Measurements from ENCODE around the gene MYO5A. TPM values are rescaled to one million over a fixed set of nuclear protein-coding genes. Genes with fewer than 3 reads are reported as not detected.

MYO5A gene
- total RNA-seq, 2 experiments from 2014 or later, result 19.2 to 22.6 TPM

DNA sequence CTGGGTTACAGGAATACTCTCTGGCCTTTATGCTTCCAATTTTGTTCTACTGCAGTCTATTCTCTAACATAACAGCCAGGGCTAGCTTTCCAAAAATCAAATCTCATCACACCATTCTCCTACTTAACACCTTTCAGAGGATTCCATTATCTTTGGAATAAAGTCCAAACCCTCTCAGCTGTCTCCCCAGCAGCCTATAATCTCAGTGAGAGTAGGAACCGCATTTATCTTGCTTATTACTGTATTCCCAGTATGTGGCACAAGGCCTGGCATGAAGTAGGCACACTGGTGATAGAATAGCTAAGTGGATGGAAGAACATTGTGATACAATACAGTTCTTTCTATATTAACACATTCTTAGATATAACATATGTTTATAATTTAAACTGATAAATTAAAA, 184.1 kb downstream of the MYO5A start:
- ChIA-PET CTCF (interaction anchor here (0.8 kb wide), 1 partner anchor 88 kb away, joined by 3 read pairs; no protein-coding TSS in a partner anchor), POLR2A (no interaction called here)
- peaks cover 2% of the 10 kb centered on the region for H3K36me3 Mint-ChIP-seq (ENCODE audit: low read depth)
- H3K4me3 Mint-ChIP-seq, result no peak overlapping the region
- H3K27ac Mint-ChIP-seq, result no peak overlapping the region
- no peak for DNase-seq
- no peaks in the 10 kb centered on the region for H3K9me3 Mint-ChIP-seq
- intact Hi-C loops (cut with micrococcal nuclease), result no loop called here
- H3K27me3 Mint-ChIP-seq, result no peaks in the 10 kb centered on the region
- TF ChIP-seq, protein P1, sequence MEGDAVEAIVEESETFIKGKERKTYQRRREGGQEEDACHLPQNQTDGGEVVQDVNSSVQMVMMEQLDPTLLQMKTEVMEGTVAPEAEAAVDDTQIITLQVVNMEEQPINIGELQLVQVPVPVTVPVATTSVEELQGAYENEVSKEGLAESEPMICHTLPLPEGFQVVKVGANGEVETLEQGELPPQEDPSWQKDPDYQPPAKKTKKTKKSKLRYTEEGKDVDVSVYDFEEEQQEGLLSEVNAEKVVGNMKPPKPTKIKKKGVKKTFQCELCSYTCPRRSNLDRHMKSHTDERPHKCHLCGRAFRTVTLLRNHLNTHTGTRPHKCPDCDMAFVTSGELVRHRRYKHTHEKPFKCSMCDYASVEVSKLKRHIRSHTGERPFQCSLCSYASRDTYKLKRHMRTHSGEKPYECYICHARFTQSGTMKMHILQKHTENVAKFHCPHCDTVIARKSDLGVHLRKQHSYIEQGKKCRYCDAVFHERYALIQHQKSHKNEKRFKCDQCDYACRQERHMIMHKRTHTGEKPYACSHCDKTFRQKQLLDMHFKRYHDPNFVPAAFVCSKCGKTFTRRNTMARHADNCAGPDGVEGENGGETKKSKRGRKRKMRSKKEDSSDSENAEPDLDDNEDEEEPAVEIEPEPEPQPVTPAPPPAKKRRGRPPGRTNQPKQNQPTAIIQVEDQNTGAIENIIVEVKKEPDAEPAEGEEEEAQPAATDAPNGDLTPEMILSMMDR (IDR thresholded peaks at IDR 0.05), result no peak
- no peak for ATAC-seq
- H3K4me1 Mint-ChIP-seq (ENCODE audit: low read depth), result no peaks in the 10 kb centered on the region

DNA sequence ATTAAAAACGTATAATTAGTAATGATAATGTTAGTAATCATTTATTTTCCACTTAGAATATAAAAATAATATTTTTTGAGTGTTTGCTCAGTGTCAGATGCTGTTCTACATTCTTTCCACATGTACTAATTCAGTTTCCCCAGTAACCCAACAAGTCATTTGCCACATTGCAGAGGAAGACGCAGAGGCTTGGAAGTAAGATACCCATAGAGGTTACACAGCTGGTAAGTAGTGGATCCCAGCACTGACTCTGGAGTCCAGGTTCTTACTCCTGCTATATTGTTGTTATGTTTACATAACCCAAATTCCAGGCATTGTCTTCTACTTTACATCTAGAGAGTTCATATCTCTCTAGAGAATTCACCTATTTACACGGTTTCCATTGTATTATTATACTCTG, 184.8 kb downstream of the MYO5A start:
- Mint-ChIP-seq H3K4me3 (no peak overlapping the region), H3K4me1 (ENCODE audit: low read depth) (no peaks in the 10 kb centered on the region), H3K27me3 (no peaks in the 10 kb centered on the region), H3K9me3 (no peaks in the 10 kb centered on the region), H3K27ac (no peak overlapping the region), H3K36me3 (ENCODE audit: low read depth) (peaks cover 2% of the 10 kb centered on the region)
- TF ChIP-seq, protein P1 (IDR thresholded peaks at IDR 0.05), result no peak
- intact Hi-C loops (cut with micrococcal nuclease), result no loop called here
- ATAC-seq, result no peak
- ChIA-PET CTCF (interaction anchor here (0.8 to 1.1 kb wide), 3 partner anchors 24 to 392 kb away, joined by 3 read pairs; no protein-coding TSS in a partner anchor), POLR2A (no interaction called here)
- DNase-seq, result no peak

DNA sequence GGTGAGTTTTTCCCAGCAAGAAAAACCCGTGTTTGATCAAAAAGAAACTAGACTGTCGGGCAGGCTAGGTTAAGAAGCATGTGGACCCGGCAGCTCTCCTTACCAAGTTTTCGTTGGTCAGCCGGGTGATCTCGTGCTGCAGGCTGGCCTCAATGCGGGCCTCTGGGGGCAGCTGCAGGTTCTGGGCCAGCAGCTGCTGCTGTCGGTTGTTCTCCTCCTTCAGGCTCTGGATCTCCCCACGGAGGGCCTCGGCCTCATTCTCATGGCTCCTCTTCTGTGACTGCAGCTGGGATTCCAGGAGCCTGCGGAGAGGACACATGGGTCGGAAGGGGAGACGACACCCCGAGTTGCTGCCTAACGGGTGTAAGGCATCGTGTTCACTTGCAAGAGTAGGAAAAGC, 188.6 kb downstream of the MYO5A start:
- no peak for ATAC-seq
- TF ChIP-seq, protein P1 (IDR thresholded peaks at IDR 0.05), result no peak
- POLR2A ChIA-PET, result interaction anchor here (0.6 kb wide), 1 partner anchor 220 kb away, joined by 3 read pairs; no protein-coding TSS in a partner anchor
- Mint-ChIP-seq H3K4me3 (no peak overlapping the region), H3K27me3 (no peaks in the 10 kb centered on the region), H3K27ac (peak overlapping the region; percentile 16), H3K9me3 (no peaks in the 10 kb centered on the region), H3K4me1 (ENCODE audit: low read depth) (peaks cover 8% of the 10 kb centered on the region), H3K36me3 (ENCODE audit: low read depth) (no peaks in the 10 kb centered on the region)
- no peak for DNase-seq
- CTCF ChIA-PET, result no interaction called here
- intact Hi-C loops (cut with micrococcal nuclease), result no loop called here

DNA sequence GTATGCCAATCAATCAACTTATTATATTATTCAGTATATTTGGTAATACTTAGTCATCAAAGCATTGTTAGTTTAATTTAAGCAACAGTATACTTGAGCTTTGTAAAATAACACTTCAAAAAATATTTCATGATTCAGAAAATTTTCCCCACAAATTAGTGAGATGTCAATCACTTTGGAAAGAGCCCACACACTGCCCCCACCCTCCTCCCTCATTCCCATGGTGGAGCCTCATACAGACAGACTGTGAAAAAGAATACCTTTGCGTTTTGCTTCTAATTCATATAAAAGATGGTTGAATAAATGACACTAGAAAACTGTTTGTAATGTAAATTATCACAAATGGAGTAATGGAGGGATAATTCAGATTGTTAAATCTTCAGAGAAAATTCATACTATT, 189.8 kb downstream of the MYO5A start:
- intact Hi-C loops (cut with micrococcal nuclease), result loop anchor here (10.0 kb wide), 1 partner anchor 84 kb away; no protein-coding TSS in a partner anchor
- Mint-ChIP-seq H3K27me3 (no peaks in the 10 kb centered on the region), H3K4me3 (no peak overlapping the region), H3K9me3 (no peaks in the 10 kb centered on the region), H3K27ac (no peak overlapping the region), H3K36me3 (ENCODE audit: low read depth) (no peaks in the 10 kb centered on the region), H3K4me1 (ENCODE audit: low read depth) (peaks cover 8% of the 10 kb centered on the region)
- ChIA-PET CTCF (interaction anchor here (0.6 kb wide), 1 partner anchor 276 kb away, joined by 3 read pairs; no protein-coding TSS in a partner anchor), POLR2A (no interaction called here)
- DNase-seq, result no peak
- ATAC-seq, result no peak
- TF ChIP-seq, protein P1 (IDR thresholded peaks at IDR 0.05), result no peak

DNA sequence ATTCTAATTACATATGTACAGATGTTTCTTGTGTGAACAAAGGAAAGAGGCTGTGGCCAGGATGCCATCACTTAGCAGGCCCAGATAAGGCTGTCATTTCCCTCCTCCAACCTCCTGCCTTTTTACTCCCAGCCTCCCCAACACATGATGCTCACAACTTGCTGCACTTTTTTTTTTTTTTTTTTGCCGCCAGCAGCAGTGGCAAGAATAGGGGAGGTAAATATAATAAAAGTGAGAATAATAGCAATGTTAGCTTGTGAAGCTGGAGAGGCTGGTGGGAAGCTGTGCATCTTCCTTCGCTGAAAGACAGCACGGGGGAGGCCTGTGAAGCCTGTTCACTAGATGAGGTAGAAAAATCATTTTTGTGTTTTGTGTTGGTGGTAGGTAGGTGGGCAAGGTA, 190.6 kb downstream of the MYO5A start:
- CTCF ChIA-PET, result no interaction called here
- Mint-ChIP-seq H3K4me1 (ENCODE audit: low read depth) (peaks cover 9% of the 10 kb centered on the region), H3K36me3 (ENCODE audit: low read depth) (no peaks in the 10 kb centered on the region), H3K4me3 (no peak overlapping the region), H3K9me3 (no peaks in the 10 kb centered on the region), H3K27ac (no peak overlapping the region), H3K27me3 (no peaks in the 10 kb centered on the region)
- TF ChIP-seq, protein P1 (IDR thresholded peaks at IDR 0.05), result no peak
- POLR2A ChIA-PET, result no interaction called here
- ATAC-seq, result no peak
- intact Hi-C loops (cut with micrococcal nuclease), result loop anchor here (10.0 kb wide), 1 partner anchor 83 kb away; no protein-coding TSS in a partner anchor
- DNase-seq, result no peak

Data from activated CD8-positive, alpha-beta T cell treated with anti-CD3 and anti-CD28 coated beads for 36 hours (primary cell).